Liver (tissue), 9 donors: ENCODE measurements around the gene GUCD1. TPM values are rescaled to one million over a fixed set of nuclear protein-coding genes. Genes with fewer than 3 reads are reported as not detected.
"Not testable (repeated sequence)": the region's sequence is repeated elsewhere in the genome, so short reads cannot be mapped to it uniquely, and the experiment has no call there.

Source experiments
- DNase-seq: peaks from one replicate; pipeline ENCODE4 v3.0.0-alpha.2; 2017; ENCODE audit warnings: low spot score
- H3K27ac ChIP-seq, 2 donors: one replicate each; pipeline ENCODE4 v1.7.0; 2013; ENCODE audit warnings: inconsistent platforms in 2 of 2, low read length in 2 of 2, control low read depth in 1 of 2, low read depth in 1 of 2, mild to moderate bottlenecking in 1 of 2
- H3K27me3 ChIP-seq, 4 donors: one replicate each; pipeline versions ENCODE4 v1.6.1 to v1.7.0; 2013; ENCODE audit warnings: low read length in 3 of 4, inconsistent platforms in 1 of 4, mild to moderate bottlenecking in 1 of 4, moderate library complexity in 1 of 4; ENCODE audit not compliant: control insufficient read depth in 4 of 4, insufficient read depth in 4 of 4
- H3K36me3 ChIP-seq, 4 donors: one replicate each; pipeline versions ENCODE4 v1.6.1 to v1.7.0; 2013; ENCODE audit warnings: low read length in 3 of 4, mild to moderate bottlenecking in 3 of 4, low read depth in 1 of 4, moderate library complexity in 1 of 4; ENCODE audit not compliant: control insufficient read depth in 4 of 4, insufficient read depth in 3 of 4
- H3K4me1 ChIP-seq, 4 donors: one replicate each; pipeline versions ENCODE4 v1.6.1 to v1.7.0; 2013; ENCODE audit warnings: low read length in 3 of 4, mild to moderate bottlenecking in 3 of 4, moderate library complexity in 1 of 4; ENCODE audit not compliant: control insufficient read depth in 4 of 4, insufficient read depth in 4 of 4
- H3K4me3 ChIP-seq, 3 donors: one replicate each; pipeline versions ENCODE4 v1.6.1 to v1.7.0; 2013; ENCODE audit warnings: low read length in 3 of 3, control low read depth in 1 of 3, low read depth in 1 of 3, mild to moderate bottlenecking in 1 of 3
- H3K9ac ChIP-seq, 2 donors: one replicate each; pipeline ENCODE4 v1.7.0; 2013; ENCODE audit warnings: low read length in 2 of 2, mild to moderate bottlenecking in 2 of 2, moderate library complexity in 2 of 2, control low read depth in 1 of 2, low read depth in 1 of 2
- H3K9me3 ChIP-seq, 4 donors: one replicate each; pipeline versions ENCODE4 v1.6.1 to v1.7.0; 2013; ENCODE audit warnings: low read length in 3 of 4; ENCODE audit not compliant: control insufficient read depth in 4 of 4
- HNF4A ChIP-seq, 2 donors: conservative IDR thresholded peaks; 2 replicates each; pipeline ENCODE4 v1.6.1; 2016; ENCODE audit warnings: antibody characterized with exemption in 2 of 2, mild to moderate bottlenecking in 2 of 2
- RXRA ChIP-seq, 2 donors: IDR thresholded peaks; 2 replicates each; pipeline ENCODE4 v1.6.1; 2017 to 2018; ENCODE audit warnings: antibody characterized with exemption in 2 of 2, mild to moderate bottlenecking in 1 of 2
- SP1 ChIP-seq: IDR thresholded peaks from 2 replicates; pipeline ENCODE4 v1.6.1; 2018; ENCODE audit warnings: antibody characterized with exemption, mild to moderate bottlenecking
- WGBS: extraction: QIAGEN DNeasy Blood & Tissue Kit; methylation state at CpG from one replicate; pipeline ENCODE4 v1.1.7; 2013; 5-methylcytosine and 5-hydroxymethylcytosine counted together
- polyA plus RNA-seq, 2 donors: library from polyadenylated mRNA; stranded (reverse) in 1 of 2; unstranded in 1 of 2; fragments of 200-250 nt in 1 of 2; fragments of >200 nt in 1 of 2; fragmentation: Nextera tagmentation in 1 of 2; extraction: Ambion mirVana in 1 of 2; gene quantifications; one replicate each; pipeline versions ENCODE4 v1.2.1 to v1.2.3, GENCODE V29; 2013 to 2015
- total RNA-seq, 2 donors: library from RNA; depleted of rRNA; stranded (reverse); fragments of >200 nt; gene quantifications; one replicate each; pipeline ENCODE4 v1.2.3, GENCODE V29; 2014
- TF ChIP-seq, protein P1 (sequence below): IDR thresholded peaks from 2 replicates; pipeline ENCODE4 v1.6.1; 2016; ENCODE audit warnings: antibody characterized with exemption, mild to moderate bottlenecking
- TF ChIP-seq, protein P2 (sequence below): IDR thresholded peaks from 2 replicates; pipeline ENCODE4 v1.6.1; 2016; ENCODE audit warnings: antibody characterized with exemption
- donor health status: healthy.
- donor health status: healthy.
- donor health status: healthy.
- donor health status: healthy.
- donor health status: healthy.

Gene GUCD1
- 100 to 1,000 TPM; 176 to 202 TPM for total RNA-seq
- 100 to 1,000 TPM; 118 to 182 TPM for polyA plus RNA-seq

DNA sequence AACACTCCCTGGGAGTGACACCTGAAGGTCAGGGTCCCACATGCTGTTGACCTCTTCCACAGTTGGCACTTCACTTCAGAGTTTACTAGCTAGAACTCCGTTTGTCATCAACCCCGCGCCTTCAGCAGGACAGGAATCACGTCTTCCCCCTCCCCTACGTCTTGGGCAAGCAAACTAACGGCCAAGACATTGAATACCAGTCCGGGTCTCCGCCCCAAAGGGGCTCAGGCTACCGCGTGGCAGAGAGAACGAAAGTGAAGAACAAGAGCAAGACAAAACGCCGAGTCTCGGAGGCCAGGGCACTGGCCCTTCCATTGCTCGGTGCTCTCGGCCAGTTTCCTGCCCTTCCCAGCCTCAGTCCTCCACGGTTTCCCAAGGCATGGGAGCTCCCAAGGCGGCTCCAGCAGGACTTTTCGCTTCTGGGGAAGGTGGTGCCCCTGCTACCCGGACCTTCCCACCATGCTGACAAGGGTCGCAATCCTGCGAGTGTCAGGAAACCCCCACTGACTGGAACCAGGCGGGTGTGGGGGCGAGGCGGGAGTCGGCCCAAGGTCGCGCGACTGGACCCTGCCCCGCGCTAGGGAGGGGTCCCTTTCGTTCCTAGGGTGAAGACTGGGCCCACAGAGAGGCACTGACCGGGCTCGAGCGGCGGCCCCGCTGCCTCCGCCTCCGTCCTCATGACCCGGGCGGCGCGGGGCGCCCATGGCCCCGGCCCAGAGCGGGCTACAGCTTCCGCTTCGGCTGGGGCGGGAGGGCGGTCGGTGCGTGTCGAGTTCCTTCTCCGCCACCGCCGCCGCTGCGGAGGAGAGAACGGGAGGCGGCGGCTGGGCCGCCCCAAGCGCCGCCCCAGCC is at the start of gene GUCD1:
Gene GUCD1, minus strand, starts transcription at position 826 of the 852 bp plus-strand sequence. Its CDS starts 147 bp downstream, at position 679.
- Histone ChIP-seq H3K36me3 (peaks cover 3 to 23% (median 19%) of the 10 kb centered on the region in 4 donors), H3K4me3 (peak within 1 kb of the TSS; percentile 89 to 98 (median 96)), H3K4me1 (peaks cover 14 to 63% (median 44%) of the 10 kb centered on the region in 4 donors), H3K9ac (peak within 1 kb of the TSS; percentile 96 to 99), H3K27ac (peak within 1 kb of the TSS; percentile 97 to 99), H3K27me3 (no peaks in the 10 kb centered on the region), H3K9me3 (no peaks in the 10 kb centered on the region)
- DNase-seq: peak; percentile 62
- peak; percentile 20 for TF ChIP-seq SP1
- TF ChIP-seq, protein P1, sequence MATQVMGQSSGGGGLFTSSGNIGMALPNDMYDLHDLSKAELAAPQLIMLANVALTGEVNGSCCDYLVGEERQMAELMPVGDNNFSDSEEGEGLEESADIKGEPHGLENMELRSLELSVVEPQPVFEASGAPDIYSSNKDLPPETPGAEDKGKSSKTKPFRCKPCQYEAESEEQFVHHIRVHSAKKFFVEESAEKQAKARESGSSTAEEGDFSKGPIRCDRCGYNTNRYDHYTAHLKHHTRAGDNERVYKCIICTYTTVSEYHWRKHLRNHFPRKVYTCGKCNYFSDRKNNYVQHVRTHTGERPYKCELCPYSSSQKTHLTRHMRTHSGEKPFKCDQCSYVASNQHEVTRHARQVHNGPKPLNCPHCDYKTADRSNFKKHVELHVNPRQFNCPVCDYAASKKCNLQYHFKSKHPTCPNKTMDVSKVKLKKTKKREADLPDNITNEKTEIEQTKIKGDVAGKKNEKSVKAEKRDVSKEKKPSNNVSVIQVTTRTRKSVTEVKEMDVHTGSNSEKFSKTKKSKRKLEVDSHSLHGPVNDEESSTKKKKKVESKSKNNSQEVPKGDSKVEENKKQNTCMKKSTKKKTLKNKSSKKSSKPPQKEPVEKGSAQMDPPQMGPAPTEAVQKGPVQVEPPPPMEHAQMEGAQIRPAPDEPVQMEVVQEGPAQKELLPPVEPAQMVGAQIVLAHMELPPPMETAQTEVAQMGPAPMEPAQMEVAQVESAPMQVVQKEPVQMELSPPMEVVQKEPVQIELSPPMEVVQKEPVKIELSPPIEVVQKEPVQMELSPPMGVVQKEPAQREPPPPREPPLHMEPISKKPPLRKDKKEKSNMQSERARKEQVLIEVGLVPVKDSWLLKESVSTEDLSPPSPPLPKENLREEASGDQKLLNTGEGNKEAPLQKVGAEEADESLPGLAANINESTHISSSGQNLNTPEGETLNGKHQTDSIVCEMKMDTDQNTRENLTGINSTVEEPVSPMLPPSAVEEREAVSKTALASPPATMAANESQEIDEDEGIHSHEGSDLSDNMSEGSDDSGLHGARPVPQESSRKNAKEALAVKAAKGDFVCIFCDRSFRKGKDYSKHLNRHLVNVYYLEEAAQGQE: no peak
- peak; percentile 89 to 94 for TF ChIP-seq RXRA (IDR thresholded peaks at IDR 0.05)
- under 1% methylated on average over 64 of the region's 64 CpGs for WGBS

DNA sequence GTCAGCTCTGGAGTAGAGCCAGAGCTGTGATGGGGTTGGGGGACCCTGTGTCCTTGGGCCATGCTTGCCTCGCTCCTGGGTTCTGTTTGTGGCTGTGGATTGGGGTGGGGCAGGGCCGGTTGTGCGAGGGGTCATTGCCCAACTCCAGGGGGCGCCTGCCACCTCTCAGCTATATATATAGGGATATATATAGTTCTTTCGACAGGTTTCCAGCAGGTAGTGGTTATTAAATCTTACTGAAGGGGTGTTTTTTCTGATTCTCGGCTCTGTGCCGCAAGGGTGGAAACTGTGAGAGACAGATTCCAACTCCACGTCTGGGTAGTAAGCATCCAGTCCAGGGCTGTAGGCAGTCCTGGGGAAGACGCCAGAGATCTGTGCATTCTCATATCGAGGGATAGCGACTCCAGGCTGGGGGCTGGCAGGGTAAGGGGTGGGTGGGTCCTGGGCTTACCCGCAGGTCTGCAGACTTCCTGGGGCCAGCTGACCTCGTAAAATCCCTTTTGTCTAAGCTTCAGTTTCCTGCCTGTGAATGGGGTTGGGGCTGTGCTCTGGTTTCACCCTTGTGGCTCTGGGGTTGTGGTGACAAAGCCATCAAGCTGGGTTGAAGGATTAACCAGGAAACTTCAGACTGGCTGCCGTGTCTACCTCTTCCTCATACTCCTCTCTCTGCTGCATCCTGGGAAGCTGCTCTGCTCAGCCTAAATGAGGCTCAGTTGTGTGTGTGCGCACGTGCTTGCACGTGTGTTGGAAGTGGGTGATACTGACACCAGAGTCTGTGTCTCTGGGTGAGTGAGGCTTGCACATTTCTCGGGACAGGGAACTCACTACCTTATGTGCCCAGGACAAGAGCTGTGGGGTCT is 49.1 kb upstream of the GUCD1 start:
- peak overlapping the region in 1 of 2 donors; percentile 59 for H3K9ac ChIP-seq
- WGBS: 17% methylated on average over 18 of the region's 18 CpGs
- peak overlapping the region; percentile 54 to 57 for H3K27ac ChIP-seq
- peaks cover 13 to 34% (median 25%) of the 10 kb centered on the region in 4 donors for H3K4me1 ChIP-seq
- H3K4me3 ChIP-seq: peak overlapping the region in 1 of 3 donors; percentile 46
- not testable (repeated sequence) for H3K36me3 ChIP-seq, H3K27me3 ChIP-seq, H3K9me3 ChIP-seq, DNase-seq
- TF ChIP-seq, protein P2, sequence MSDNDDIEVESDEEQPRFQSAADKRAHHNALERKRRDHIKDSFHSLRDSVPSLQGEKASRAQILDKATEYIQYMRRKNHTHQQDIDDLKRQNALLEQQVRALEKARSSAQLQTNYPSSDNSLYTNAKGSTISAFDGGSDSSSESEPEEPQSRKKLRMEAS: peak; percentile 39

DNA sequence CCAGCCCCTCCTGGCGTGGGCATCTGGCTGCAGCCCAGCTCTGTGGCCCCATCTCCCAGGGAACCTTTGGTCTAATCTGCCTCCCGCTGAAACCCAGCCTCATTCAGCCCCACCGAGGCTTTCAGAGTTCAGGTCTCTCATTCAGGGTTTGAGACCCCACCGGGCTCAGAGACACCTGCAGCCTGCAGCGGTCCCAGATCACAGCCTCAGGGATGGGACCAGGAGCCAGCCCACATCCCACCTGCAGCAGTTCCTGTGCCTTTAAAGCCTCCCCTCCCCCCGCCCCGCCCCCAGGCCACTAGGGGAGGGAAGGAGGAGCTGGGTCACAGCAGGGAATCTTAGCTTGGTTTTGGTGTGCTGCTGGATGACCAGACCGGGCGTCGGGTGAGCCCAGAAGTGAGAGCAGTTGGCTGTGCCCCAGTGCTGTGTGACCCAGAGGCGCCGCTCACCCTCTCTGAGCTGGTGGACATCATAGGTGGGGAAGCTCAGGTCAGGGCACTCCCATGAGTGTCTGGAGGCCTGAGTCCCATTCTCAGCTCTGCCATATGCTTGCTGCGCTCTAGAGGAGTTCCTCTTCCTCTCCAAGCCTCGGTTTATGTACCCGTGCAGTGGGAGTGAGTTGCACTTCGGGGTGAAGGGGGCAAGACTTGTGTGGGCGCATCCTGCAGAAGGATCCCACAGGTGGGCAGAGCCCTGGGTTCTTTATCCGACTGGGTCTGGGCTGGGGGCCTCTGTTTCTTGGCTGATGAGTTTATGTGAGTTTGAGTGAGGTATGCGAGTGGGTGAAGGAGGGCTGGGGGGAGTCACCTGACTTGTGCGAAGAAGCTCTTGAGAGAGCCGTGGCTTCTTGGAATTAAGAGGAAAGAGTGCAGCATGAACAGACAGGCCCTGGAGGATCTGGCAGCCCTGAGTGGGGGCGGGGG is 48.2 kb upstream of the GUCD1 start, which contains the start of gene GGT1:
Gene GGT1, plus strand, starts transcription at position 347 of the 923 bp plus-strand sequence. CDS start 7,889 bp downstream, outside the sequence.
- peak within 1 kb of the TSS in 1 of 2 donors; percentile 59 for H3K9ac ChIP-seq
- 49% methylated on average over 21 of the region's 22 CpGs for WGBS
- H3K27me3 ChIP-seq, H3K36me3 ChIP-seq, DNase-seq, H3K9me3 ChIP-seq: not testable (repeated sequence)
- H3K27ac ChIP-seq: peak within 1 kb of the TSS; percentile 57 to 77
- peak in 1 of 2 donors; percentile 10 for TF ChIP-seq HNF4A (conservative IDR thresholded peaks at IDR 0.05)
- TF ChIP-seq RXRA (IDR thresholded peaks at IDR 0.05): peak in 1 of 2 donors; percentile 12
- peak within 1 kb of the TSS in 2 of 3 donors; percentile 45 to 46 for H3K4me3 ChIP-seq
- peaks cover 13 to 33% (median 25%) of the 10 kb centered on the region in 4 donors for H3K4me1 ChIP-seq
